Thyroid gland (tissue), 4 donors: ENCODE measurements around the gene PYDC2. TPM values are rescaled to one million over a fixed set of nuclear protein-coding genes. Genes with fewer than 3 reads are reported as not detected.

Experiments used
- DNase-seq, 2 donors: peaks; one replicate each; pipeline ENCODE4 v3.0.0-alpha.2; 2019
- H3K27ac ChIP-seq, 3 donors: fragments of 200-600 bp; sonication (generic); 1 replicate in 2 of 3; 2 replicates in 1 of 3; pipeline ENCODE4 v1.5.1; 2016 to 2019; ENCODE audit warnings: mild to moderate bottlenecking in 1 of 3, moderate library complexity in 1 of 3
- H3K27me3 ChIP-seq: fragments of 200-600 bp; sonication (generic); one replicate; pipeline ENCODE4 v1.5.1; 2019
- H3K36me3 ChIP-seq, 2 donors: fragments of 200-600 bp; sonication (generic); one replicate each; pipeline ENCODE4 v1.5.1; 2016 to 2019
- H3K4me1 ChIP-seq, 2 donors: fragments of 200-600 bp; sonication (generic); one replicate each; pipeline ENCODE4 v1.5.1; 2017 to 2019
- H3K4me3 ChIP-seq, 3 donors: fragments of 200-600 bp; sonication (generic); replicated peaks in 1 of 3; 1 replicate in 2 of 3; 2 replicates in 1 of 3; pipeline ENCODE4 v1.5.1; 2016; ENCODE audit warnings: mild to moderate bottlenecking in 1 of 3
- H3K9me3 ChIP-seq: fragments of 200-600 bp; sonication (generic); one replicate; pipeline ENCODE4 v1.5.1; 2017
- CTCF ChIP-seq, 6 experiments: fragments of 200-600 bp in 3 of 6; fragments of 450-650 bp in 3 of 6; sonication (generic) in 3 of 6; IDR thresholded peaks; one replicate each; pipeline ENCODE4 v1.5.1; 2016 to 2019; ENCODE audit warnings: antibody characterized with exemption in 6 of 6, mild to moderate bottlenecking in 2 of 6, inconsistent platforms in 1 of 6, moderate library complexity in 1 of 6
- POLR2A ChIP-seq, 2 donors: fragments of 450-650 bp; IDR thresholded peaks; one replicate each; pipeline ENCODE4 v1.6.1; 2017; ENCODE audit warnings: antibody characterized with exemption in 2 of 2, mild to moderate bottlenecking in 2 of 2, moderate library complexity in 1 of 2
- WGBS, 2 donors: methylation state at CpG; one replicate each; pipeline ENCODE4 v1.1.5; 2017; 5-methylcytosine and 5-hydroxymethylcytosine counted together
- intact Hi-C: fragments of 100-400 bp; cut with DNase I; formaldehyde crosslinking; loops from one replicate; pipeline ENCODE4 v1.15.1; 2023
- total RNA-seq, 4 donors: library from RNA; depleted of rRNA; stranded (reverse); fragments of >200 nt; gene quantifications; one replicate each; pipeline ENCODE4 v1.2.3, GENCODE V29; 2016

The PYDC2 gene
- total RNA-seq, 4 donors from 2014 or later: not detected

- Histone ChIP-seq H3K27me3 (no peaks in the 10 kb centered on the region), H3K9me3 (no peaks in the 10 kb centered on the region), H3K27ac (no peak overlapping the region), H3K4me1 (no peaks in the 10 kb centered on the region), H3K4me3 (no peak overlapping the region), H3K36me3 (no peaks in the 10 kb centered on the region)
- intact Hi-C loops: no loop called here
- 93 to 96% methylated on average over 3 of the region's 3 CpGs for WGBS, 2 donors
- no peak for DNase-seq
- no peak for TF ChIP-seq CTCF (IDR thresholded peaks at IDR 0.05)
- no peak for TF ChIP-seq POLR2A (IDR thresholded peaks at IDR 0.05)
Measured at GRCh38 chr3:191444569-191444968, 16.4 kb upstream of the PYDC2 start.

DNA sequence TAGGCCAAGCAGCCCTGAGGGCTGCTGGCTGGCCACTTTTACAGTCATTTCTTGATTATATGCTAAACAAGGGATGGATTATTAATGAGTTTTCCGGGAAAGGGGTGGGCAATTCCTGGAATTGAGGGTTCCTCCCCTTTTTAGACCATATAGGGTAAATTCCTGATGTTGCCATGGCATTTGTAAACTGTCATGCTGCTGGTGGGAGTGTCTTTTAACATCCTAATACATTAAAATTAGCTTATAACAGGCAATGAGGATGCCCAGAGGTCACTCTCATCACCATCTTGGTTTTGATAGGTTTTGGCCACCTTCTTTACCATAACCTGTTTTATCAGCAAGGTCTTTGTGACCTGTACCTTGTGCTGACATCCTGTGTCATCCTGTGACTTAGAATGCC lies 11.7 kb upstream of the PYDC2 start:
- DNase-seq: no peak
- intact Hi-C loops: no loop called here
- H3K36me3 ChIP-seq: no peaks in the 10 kb centered on the region
- WGBS, 2 donors: 0 to 93% methylated on average over 1 of the region's 1 CpG
- no peaks in the 10 kb centered on the region for H3K27me3 ChIP-seq
- no peaks in the 10 kb centered on the region for H3K4me1 ChIP-seq
- TF ChIP-seq POLR2A (IDR thresholded peaks at IDR 0.05): no peak
- H3K4me3 ChIP-seq: no peak overlapping the region
- H3K27ac ChIP-seq: no peak overlapping the region
- H3K9me3 ChIP-seq: no peaks in the 10 kb centered on the region

- 27 to 69% methylated on average over 3 of the region's 3 CpGs for WGBS, 2 donors
- H3K4me1 ChIP-seq: no peaks in the 10 kb centered on the region
- H3K36me3 ChIP-seq: no peaks in the 10 kb centered on the region
- DNase-seq: no peak
- H3K27me3 ChIP-seq: no peaks in the 10 kb centered on the region
- intact Hi-C loops: no loop called here
- H3K27ac ChIP-seq: no peak overlapping the region
- TF ChIP-seq POLR2A (IDR thresholded peaks at IDR 0.05): no peak
- no peak for TF ChIP-seq CTCF (IDR thresholded peaks at IDR 0.05)
- no peaks in the 10 kb centered on the region for H3K9me3 ChIP-seq
- H3K4me3 ChIP-seq: no peak overlapping the region
Measured at GRCh38 chr3:191455257-191455952, 5.6 kb upstream of the PYDC2 start.

GRCh38 chr3:191460360-191460759 lies 603 bp upstream of the PYDC2 start:
- TF ChIP-seq POLR2A (IDR thresholded peaks at IDR 0.05): no peak
- no peak for TF ChIP-seq CTCF (IDR thresholded peaks at IDR 0.05)
- Histone ChIP-seq H3K27ac (no peak overlapping the region), H3K4me3 (no peak overlapping the region), H3K9me3 (no peaks in the 10 kb centered on the region), H3K27me3 (no peaks in the 10 kb centered on the region), H3K36me3 (no peaks in the 10 kb centered on the region), H3K4me1 (no peaks in the 10 kb centered on the region)
- no peak for DNase-seq
- intact Hi-C loops: no loop called here
- WGBS, 2 donors: 93 to 94% methylated on average over 2 of the region's 2 CpGs

DNA sequence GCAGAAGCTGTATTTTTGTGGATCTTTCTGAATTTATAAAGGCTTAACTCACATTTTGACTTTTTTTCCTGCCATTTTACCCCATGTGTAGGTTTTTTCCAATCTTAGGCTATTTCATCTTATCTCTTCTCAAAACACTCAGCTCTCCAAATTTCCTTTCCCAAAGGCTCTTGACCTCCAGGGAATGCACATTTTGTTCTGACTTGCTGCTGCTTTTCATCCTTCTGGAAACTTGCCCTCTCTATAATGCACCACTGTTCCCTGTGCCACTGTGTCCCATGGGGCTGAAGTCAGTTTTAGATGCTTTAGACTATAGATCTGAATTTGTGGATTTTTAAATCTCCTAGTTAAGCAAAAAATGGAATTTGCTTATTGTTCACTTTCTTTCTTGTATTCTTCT lies 9.1 kb downstream of the PYDC2 start:
- Histone ChIP-seq H3K27me3 (no peaks in the 10 kb centered on the region), H3K9me3 (no peaks in the 10 kb centered on the region), H3K4me1 (peaks cover 0 to 4% of the 10 kb centered on the region in 2 donors), H3K4me3 (no peak overlapping the region), H3K36me3 (no peaks in the 10 kb centered on the region), H3K27ac (no peak overlapping the region)
- intact Hi-C loops: no loop called here
- TF ChIP-seq CTCF (IDR thresholded peaks at IDR 0.05) (no peak), POLR2A (IDR thresholded peaks at IDR 0.05) (no peak)
- DNase-seq: no peak
